Progenitor cell of endocrine pancreas (in vitro differentiated cells): ENCODE results near the gene SND1. TPM values are rescaled to one million over a fixed set of nuclear protein-coding genes. Genes with fewer than 3 reads are reported as not detected.

Source experiments
- DNase-seq: peaks from one replicate; pipeline ENCODE4 v3.0.0; 2021; ENCODE audit warnings: low spot score; ENCODE audit not compliant: unreplicated experiment
- H3K27ac Mint-ChIP-seq: 2 replicates; pipeline ENCODE4 v1.8.0; 2021; ENCODE audit warnings: mild to moderate bottlenecking, moderate library complexity, mixed read lengths
- H3K27me3 Mint-ChIP-seq: 2 replicates; pipeline ENCODE4 v1.8.0; 2021; ENCODE audit warnings: mixed read lengths
- H3K36me3 Mint-ChIP-seq: 2 replicates; pipeline ENCODE4 v1.8.0; 2022; ENCODE audit warnings: mixed read lengths; ENCODE audit not compliant: insufficient read depth
- H3K4me1 Mint-ChIP-seq: 2 replicates; pipeline ENCODE4 v1.8.0; 2021; ENCODE audit warnings: low read depth, mixed read lengths
- H3K4me3 Mint-ChIP-seq: 2 replicates; pipeline ENCODE4 v1.8.0; 2021; ENCODE audit warnings: low read depth, mild to moderate bottlenecking, moderate library complexity, mixed read lengths
- H3K9me3 Mint-ChIP-seq: 2 replicates; pipeline ENCODE4 v1.8.0; 2021; ENCODE audit warnings: low read depth, mixed read lengths
- CTCF ChIP-seq: fragments of 200-600 bp; sonication (generic); IDR thresholded peaks from one replicate; pipeline ENCODE4 v1.5.0; 2021; ENCODE audit warnings: antibody characterized with exemption, mild to moderate bottlenecking; ENCODE audit not compliant: unreplicated experiment
- total RNA-seq: library from RNA; stranded (reverse); gene quantifications from 2 replicates; pipeline ENCODE4 v1.2.1, GENCODE V29; 2021

Gene SND1
- total RNA-seq, 1 donor from 2014 or later: 213 TPM

DNA sequence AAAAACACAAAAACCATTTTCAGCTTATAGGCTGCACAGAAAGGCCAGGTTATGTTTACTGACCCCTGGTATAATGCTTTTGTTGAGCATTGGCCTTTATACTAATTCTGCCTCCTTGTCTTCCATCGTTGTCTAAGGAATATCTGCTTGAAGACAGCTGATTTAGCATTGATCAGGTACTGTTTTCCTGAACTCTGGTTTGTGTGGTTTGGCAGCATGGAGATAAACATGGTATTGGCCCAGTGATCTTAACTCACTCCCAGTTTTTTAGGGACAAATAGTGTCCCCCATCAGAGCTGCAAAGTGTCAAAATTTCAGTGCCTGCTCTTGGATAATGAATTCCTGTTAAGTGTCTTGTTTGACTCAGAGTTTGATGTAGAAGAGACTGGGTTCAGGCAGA, 100.8 kb downstream of the SND1 start:
- Mint-ChIP-seq H3K27me3 (no peaks in the 10 kb centered on the region), H3K4me3 (no peak overlapping the region), H3K36me3 (peaks cover 6% of the 10 kb centered on the region), H3K27ac (no peak overlapping the region), H3K9me3 (no peaks in the 10 kb centered on the region), H3K4me1 (peaks cover 21% of the 10 kb centered on the region)
- no peak for DNase-seq
- TF ChIP-seq CTCF: no peak

DNA sequence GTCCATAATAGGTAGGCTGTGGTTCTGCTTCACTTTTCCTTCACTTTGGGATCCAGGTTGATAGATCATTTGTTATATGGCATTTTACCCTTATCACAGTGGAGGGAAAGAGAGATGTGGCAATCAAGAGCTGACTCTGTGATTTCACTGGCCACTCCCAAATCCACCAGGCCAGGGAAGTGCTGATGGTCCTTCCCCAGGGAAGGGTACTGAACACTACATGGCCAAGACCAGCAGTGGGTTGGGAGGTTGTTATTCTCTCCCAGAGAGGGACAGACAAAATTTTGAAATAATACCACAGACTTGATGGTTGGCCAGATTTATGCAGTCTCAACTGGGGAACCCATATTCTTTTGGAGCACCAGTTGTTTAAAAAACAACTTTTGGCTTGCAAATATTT, 102.5 kb downstream of the SND1 start:
- no peaks in the 10 kb centered on the region for H3K9me3 Mint-ChIP-seq
- no peak overlapping the region for H3K4me3 Mint-ChIP-seq
- no peak for DNase-seq
- peaks cover 2% of the 10 kb centered on the region for H3K36me3 Mint-ChIP-seq
- H3K4me1 Mint-ChIP-seq: peaks cover 21% of the 10 kb centered on the region
- no peaks in the 10 kb centered on the region for H3K27me3 Mint-ChIP-seq
- no peak overlapping the region for H3K27ac Mint-ChIP-seq
- no peak for TF ChIP-seq CTCF

GRCh38 chr7:127755521-127755920, 103.5 kb downstream of the SND1 start:
- no peaks in the 10 kb centered on the region for H3K9me3 Mint-ChIP-seq
- peaks cover 2% of the 10 kb centered on the region for H3K36me3 Mint-ChIP-seq
- DNase-seq: no peak
- H3K4me1 Mint-ChIP-seq: peaks cover 30% of the 10 kb centered on the region
- H3K27ac Mint-ChIP-seq: no peak overlapping the region
- H3K4me3 Mint-ChIP-seq: no peak overlapping the region
- no peak for TF ChIP-seq CTCF
- H3K27me3 Mint-ChIP-seq: no peaks in the 10 kb centered on the region

DNA sequence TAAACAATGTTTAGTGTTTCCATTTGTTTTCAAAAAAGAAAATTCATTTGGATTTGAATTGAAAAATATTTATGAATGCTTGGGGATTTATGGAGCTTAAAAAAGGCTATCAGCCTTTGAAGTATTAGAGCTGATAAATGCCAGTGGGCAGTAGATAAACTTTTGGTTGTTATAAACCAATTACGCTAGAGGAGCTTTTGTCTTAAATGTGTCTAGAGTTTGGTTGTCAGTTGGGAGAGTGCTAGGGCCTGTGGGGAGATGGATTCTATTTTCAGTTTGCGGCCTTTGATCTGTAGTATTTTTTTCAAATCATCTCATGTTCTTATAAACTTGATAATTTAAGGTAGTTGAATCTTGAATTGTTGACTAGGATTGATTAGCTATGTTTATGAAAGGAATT, 104.0 kb downstream of the SND1 start:
- Mint-ChIP-seq H3K27me3 (no peaks in the 10 kb centered on the region), H3K9me3 (no peaks in the 10 kb centered on the region), H3K36me3 (peaks cover 2% of the 10 kb centered on the region), H3K27ac (no peak overlapping the region), H3K4me1 (peaks cover 30% of the 10 kb centered on the region), H3K4me3 (no peak overlapping the region)
- TF ChIP-seq CTCF: no peak
- DNase-seq: no peak

DNA sequence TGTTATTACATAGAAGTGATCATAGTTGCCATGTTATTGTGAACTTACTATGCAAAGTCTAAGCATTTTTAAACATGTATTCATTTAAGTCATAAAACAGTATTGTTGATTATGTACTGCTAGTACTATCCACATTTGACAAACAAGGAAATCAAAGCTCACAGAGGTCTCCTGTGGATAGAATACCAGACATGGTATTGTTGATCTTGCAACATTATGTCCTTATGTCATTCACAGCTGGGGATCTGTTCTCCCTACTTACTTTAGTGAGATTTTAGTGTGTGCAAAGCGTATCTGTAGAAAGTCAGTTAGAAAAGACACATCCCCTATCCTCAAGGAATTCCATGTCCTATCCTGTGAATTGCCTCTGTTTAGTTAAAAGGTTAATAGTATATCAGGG, 106.1 kb downstream of the SND1 start:
- Mint-ChIP-seq H3K9me3 (no peaks in the 10 kb centered on the region), H3K27me3 (no peaks in the 10 kb centered on the region), H3K27ac (no peak overlapping the region), H3K4me1 (peaks cover 22% of the 10 kb centered on the region), H3K4me3 (no peak overlapping the region), H3K36me3 (peaks cover 2% of the 10 kb centered on the region)
- no peak for DNase-seq
- no peak for TF ChIP-seq CTCF
